ENCODE measurements around the gene NANS. TPM values are rescaled to one million over a fixed set of nuclear protein-coding genes. Genes with fewer than 3 reads are reported as not detected.

The NANS gene
- polyA plus RNA-seq, 1 donor (not counting 4 experiments of a cell fraction or from before 2014, with no cell fraction given): 63.1 TPM

GRCh38 chr9:98069551-98069950 is 13.0 kb downstream of the NANS start:
- Histone ChIP-seq H3K9ac (ENCODE audit: control insufficient read depth, extremely low read depth, insufficient read depth, low read length) (no peak overlapping the region), H3K27ac (ENCODE audit: control insufficient read depth, insufficient read depth, low read length) (no peak overlapping the region), H3K27me3 (ENCODE audit: control insufficient read depth, extremely low read depth, insufficient read depth, low read length) (no peaks in the 10 kb centered on the region), H3K9me3 (ENCODE audit: control insufficient read depth, low read depth, low read length) (no peaks in the 10 kb centered on the region), H3K36me3 (ENCODE audit: control insufficient read depth in 2 of 2, extremely low read depth in 1 of 2, insufficient read depth in 2 of 2, low read length in 2 of 2) (peaks cover 3 to 7% of the 10 kb centered on the region in 2 experiments), H3K9me1 (ENCODE audit: control insufficient read depth, extremely low read depth, insufficient read depth, low read length) (no peaks in the 10 kb centered on the region), H2AFZ (ENCODE audit: control insufficient read depth, low read length) (no peak overlapping the region), H4K20me1 (ENCODE audit: control insufficient read depth, extremely low read depth, insufficient read depth, low read length) (no peaks in the 10 kb centered on the region), H3K79me2 (ENCODE audit: control insufficient read depth, insufficient read depth, low read length) (peaks cover 16% of the 10 kb centered on the region), H3K4me1 (ENCODE audit: control insufficient read depth, extremely low read depth, insufficient read depth, low read length) (peaks cover 4% of the 10 kb centered on the region), H3K4me2 (ENCODE audit: control insufficient read depth, extremely low read depth, insufficient read depth, low read depth, low read length) (no peak overlapping the region), H3K4me3 (ENCODE audit: control insufficient read depth in 2 of 3, extremely low read depth in 1 of 3, insufficient read depth in 2 of 3, low read depth in 1 of 3, low read length in 3 of 3) (no peak overlapping the region)
- DNase-seq (ENCODE audit: low read depth, low spot score) (no peak), FAIRE-seq (no peak)
- TF ChIP-seq EZH2 (IDR thresholded peaks at IDR 0.05; ENCODE audit: low read length): no peak
- TF ChIP-seq CTCF (optimal IDR thresholded peaks at IDR 0.05 in 1 of 3, IDR thresholded peaks at IDR 0.05 in 1 of 3, conservative IDR thresholded peaks at IDR 0.05 in 1 of 3; ENCODE audit: extremely low read depth in 1 of 3, insufficient read depth in 2 of 3, low read length in 3 of 3): no peak
- dilution Hi-C loops (cut with MboI; ENCODE audit: extremely low pct_ligation_motif_present, low sequenced_read_pairs): no loop called here

DNA sequence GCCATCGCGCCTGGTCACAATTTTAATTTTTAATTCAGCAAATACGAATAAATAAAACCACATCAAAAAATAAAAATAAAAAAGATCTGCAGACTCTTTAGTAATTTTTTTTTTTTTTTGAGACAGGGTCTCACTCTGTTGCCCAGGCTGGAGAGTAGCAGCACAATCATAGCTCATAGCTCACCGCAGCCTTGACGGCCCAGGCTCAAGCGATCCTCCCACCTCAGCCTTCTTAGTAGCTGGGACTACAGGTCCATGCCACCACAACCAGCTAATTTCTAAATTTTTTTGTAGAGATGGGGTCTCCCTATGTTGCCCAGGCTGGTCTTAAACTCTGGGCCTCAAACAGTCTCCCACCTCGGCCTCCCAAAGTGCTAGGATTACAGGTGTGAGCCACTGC is 14.2 kb downstream of the NANS start:
- no peak overlapping the region for H3K27ac ChIP-seq (ENCODE audit: control insufficient read depth, insufficient read depth, low read length)
- H4K20me1 ChIP-seq (ENCODE audit: control insufficient read depth, extremely low read depth, insufficient read depth, low read length): no peaks in the 10 kb centered on the region
- no peaks in the 10 kb centered on the region for H3K27me3 ChIP-seq (ENCODE audit: control insufficient read depth, extremely low read depth, insufficient read depth, low read length)
- peaks cover 0 to 3% of the 10 kb centered on the region in 2 experiments for H3K36me3 ChIP-seq (ENCODE audit: control insufficient read depth in 2 of 2, extremely low read depth in 1 of 2, insufficient read depth in 2 of 2, low read length in 2 of 2)
- peaks cover 15% of the 10 kb centered on the region for H3K4me1 ChIP-seq (ENCODE audit: control insufficient read depth, extremely low read depth, insufficient read depth, low read length)
- peaks cover 16% of the 10 kb centered on the region for H3K79me2 ChIP-seq (ENCODE audit: control insufficient read depth, insufficient read depth, low read length)
- no peak for TF ChIP-seq CTCF (optimal IDR thresholded peaks at IDR 0.05 in 1 of 3, IDR thresholded peaks at IDR 0.05 in 1 of 3, conservative IDR thresholded peaks at IDR 0.05 in 1 of 3; ENCODE audit: extremely low read depth in 1 of 3, insufficient read depth in 2 of 3, low read length in 3 of 3)
- no peak for FAIRE-seq
- H3K4me3 ChIP-seq (ENCODE audit: control insufficient read depth in 2 of 3, extremely low read depth in 1 of 3, insufficient read depth in 2 of 3, low read depth in 1 of 3, low read length in 3 of 3): no peak overlapping the region
- no peaks in the 10 kb centered on the region for H3K9me1 ChIP-seq (ENCODE audit: control insufficient read depth, extremely low read depth, insufficient read depth, low read length)
- DNase-seq (ENCODE audit: low read depth, low spot score): no peak
- no peak overlapping the region for H2AFZ ChIP-seq (ENCODE audit: control insufficient read depth, low read length)
- no peak overlapping the region for H3K4me2 ChIP-seq (ENCODE audit: control insufficient read depth, extremely low read depth, insufficient read depth, low read depth, low read length)
- H3K9me3 ChIP-seq (ENCODE audit: control insufficient read depth, low read depth, low read length): no peaks in the 10 kb centered on the region
- H3K9ac ChIP-seq (ENCODE audit: control insufficient read depth, extremely low read depth, insufficient read depth, low read length): no peak overlapping the region
- dilution Hi-C loops (cut with MboI; ENCODE audit: extremely low pct_ligation_motif_present, low sequenced_read_pairs): no loop called here
